Vagina (tissue), 2 donors: Measurements from ENCODE around the gene EXPH5. TPM values are rescaled to one million over a fixed set of nuclear protein-coding genes. Genes with fewer than 3 reads are reported as not detected.

ENCODE experiments used
- DNase-seq, 2 donors: peaks; one replicate each; pipeline ENCODE4 v3.0.0-alpha.2; 2017; ENCODE audit errors: extremely low spot score in 2 of 2
- H3K27ac ChIP-seq: fragments of 200-600 bp; sonication (generic); one replicate; pipeline ENCODE4 v1.5.1; 2019
- H3K27me3 ChIP-seq: fragments of 200-600 bp; sonication (generic); one replicate; pipeline ENCODE4 v1.5.1; 2019
- H3K36me3 ChIP-seq, 2 donors: fragments of 200-600 bp; sonication (generic); one replicate each; pipeline ENCODE4 v1.5.1; 2017 to 2019
- H3K4me1 ChIP-seq: fragments of 200-600 bp; sonication (generic); one replicate; pipeline ENCODE4 v1.5.1; 2019
- H3K4me3 ChIP-seq, 2 donors: fragments of 200-600 bp; sonication (generic); 1 replicate in 1 of 2; 2 replicates in 1 of 2; pipeline ENCODE4 v1.5.1; 2016 to 2019
- H3K9me3 ChIP-seq: fragments of 200-600 bp; sonication (generic); one replicate; pipeline ENCODE4 v1.5.1; 2019
- POLR2A ChIP-seq, 2 donors: fragments of 450-650 bp; IDR thresholded peaks; one replicate each; pipeline ENCODE4 v1.6.1; 2017; ENCODE audit warnings: antibody characterized with exemption in 2 of 2, mild to moderate bottlenecking in 2 of 2, moderate library complexity in 2 of 2
- POLR2AphosphoS5 ChIP-seq, 2 donors: sonication (generic); formaldehyde crosslinking; IDR thresholded peaks; one replicate each; pipeline ENCODE4 v1.9.0; 2017; ENCODE audit warnings: antibody characterized with exemption in 2 of 2, mild to moderate bottlenecking in 2 of 2, low read depth in 1 of 2; ENCODE audit not compliant: insufficient read depth in 1 of 2
- intact Hi-C: fragments of 100-400 bp; cut with DNase I; formaldehyde crosslinking; loops from one replicate; pipeline ENCODE4 v1.15.1; 2023
- total RNA-seq: library from RNA; depleted of rRNA; stranded (reverse); fragments of >200 nt; gene quantifications from one replicate; pipeline ENCODE4 v1.2.3, GENCODE V29; 2016
- TF ChIP-seq, protein P1 (sequence below), 3 experiments: fragments of 450-650 bp in 2 of 3; fragments of 200-600 bp in 1 of 3; sonication (generic) in 1 of 3; IDR thresholded peaks; one replicate each; pipeline ENCODE4 v1.5.1; 2017 to 2019; ENCODE audit warnings: antibody characterized with exemption in 3 of 3, mild to moderate bottlenecking in 2 of 3, moderate library complexity in 2 of 3

Gene EXPH5
- total RNA-seq, 1 donor from 2014 or later, result 16.7 TPM

DNA sequence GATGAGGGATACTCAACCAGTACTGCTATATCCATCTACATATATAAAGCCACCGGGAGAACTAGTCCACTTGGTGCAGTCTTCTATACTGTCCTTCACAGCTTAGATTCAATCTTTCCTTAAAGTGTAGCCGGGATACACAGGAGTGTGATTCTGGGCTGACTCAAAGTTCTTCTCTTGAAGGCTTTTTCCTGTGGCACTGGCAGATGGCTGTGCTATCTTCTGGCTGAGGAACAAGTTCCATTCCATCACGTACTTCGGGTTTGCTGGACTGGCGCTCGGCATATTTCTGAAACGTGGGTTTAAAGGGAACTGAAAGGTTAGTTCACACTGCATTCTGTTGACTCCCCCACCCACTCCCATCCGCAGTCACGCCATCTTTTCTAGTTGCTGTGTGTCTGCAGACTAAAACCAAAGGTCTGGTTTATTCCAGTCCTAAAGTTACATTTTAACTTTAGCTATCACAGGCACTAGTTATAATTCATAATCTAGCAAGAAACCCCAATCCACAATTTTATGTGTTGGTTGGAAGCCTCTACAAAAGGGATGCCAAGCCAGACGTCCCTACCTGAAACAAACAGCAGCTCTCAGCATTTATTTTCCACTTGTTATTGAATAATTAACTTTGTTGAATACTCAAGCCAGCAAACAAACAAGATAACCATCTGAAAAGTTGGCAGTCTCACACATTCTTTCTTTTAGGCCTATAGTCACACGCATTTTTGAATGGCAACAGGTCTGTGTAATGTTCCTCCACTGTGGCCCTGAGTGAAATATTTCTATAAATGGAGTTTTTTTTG lies 118.7 kb downstream of the EXPH5 start:
- no peak overlapping the region for H3K27ac ChIP-seq
- intact Hi-C loops, result no loop called here
- no peaks in the 10 kb centered on the region for H3K9me3 ChIP-seq
- DNase-seq, result no peak
- TF ChIP-seq POLR2A (IDR thresholded peaks at IDR 0.05) (no peak), POLR2AphosphoS5 (IDR thresholded peaks at IDR 0.05; ENCODE audit: insufficient read depth in 1 of 2, low read depth in 1 of 2) (no peak)
- TF ChIP-seq, protein P1, sequence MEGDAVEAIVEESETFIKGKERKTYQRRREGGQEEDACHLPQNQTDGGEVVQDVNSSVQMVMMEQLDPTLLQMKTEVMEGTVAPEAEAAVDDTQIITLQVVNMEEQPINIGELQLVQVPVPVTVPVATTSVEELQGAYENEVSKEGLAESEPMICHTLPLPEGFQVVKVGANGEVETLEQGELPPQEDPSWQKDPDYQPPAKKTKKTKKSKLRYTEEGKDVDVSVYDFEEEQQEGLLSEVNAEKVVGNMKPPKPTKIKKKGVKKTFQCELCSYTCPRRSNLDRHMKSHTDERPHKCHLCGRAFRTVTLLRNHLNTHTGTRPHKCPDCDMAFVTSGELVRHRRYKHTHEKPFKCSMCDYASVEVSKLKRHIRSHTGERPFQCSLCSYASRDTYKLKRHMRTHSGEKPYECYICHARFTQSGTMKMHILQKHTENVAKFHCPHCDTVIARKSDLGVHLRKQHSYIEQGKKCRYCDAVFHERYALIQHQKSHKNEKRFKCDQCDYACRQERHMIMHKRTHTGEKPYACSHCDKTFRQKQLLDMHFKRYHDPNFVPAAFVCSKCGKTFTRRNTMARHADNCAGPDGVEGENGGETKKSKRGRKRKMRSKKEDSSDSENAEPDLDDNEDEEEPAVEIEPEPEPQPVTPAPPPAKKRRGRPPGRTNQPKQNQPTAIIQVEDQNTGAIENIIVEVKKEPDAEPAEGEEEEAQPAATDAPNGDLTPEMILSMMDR (IDR thresholded peaks at IDR 0.05), result no peak
- no peaks in the 10 kb centered on the region for H3K27me3 ChIP-seq
- no peaks in the 10 kb centered on the region for H3K4me1 ChIP-seq
- peaks cover 0 to 46% of the 10 kb centered on the region in 2 donors for H3K36me3 ChIP-seq
- no peak overlapping the region for H3K4me3 ChIP-seq

DNA sequence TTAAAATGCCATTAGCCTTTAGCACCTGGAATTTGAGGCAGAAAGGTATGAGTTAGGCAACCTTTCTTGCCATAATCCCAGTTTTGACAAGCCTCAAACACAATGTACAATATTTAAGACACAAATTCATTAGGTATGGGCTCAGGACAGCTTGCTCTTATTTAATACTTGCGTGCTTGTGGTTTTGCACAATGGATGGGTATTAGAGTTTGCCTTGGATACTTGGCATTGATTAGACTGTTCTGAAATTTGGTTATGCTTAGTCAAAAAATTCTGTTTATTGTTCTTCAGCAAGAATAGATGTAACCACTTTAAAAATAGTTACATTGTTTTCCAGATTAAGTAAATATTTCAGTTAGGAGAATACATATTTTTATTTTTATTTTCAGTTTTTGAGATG lies 120.9 kb downstream of the EXPH5 start:
- H3K4me3 ChIP-seq, result no peak overlapping the region
- H3K27me3 ChIP-seq, result no peaks in the 10 kb centered on the region
- H3K9me3 ChIP-seq, result no peaks in the 10 kb centered on the region
- H3K4me1 ChIP-seq, result peaks cover 8% of the 10 kb centered on the region
- intact Hi-C loops, result no loop called here
- DNase-seq, result no peak
- peaks cover 0 to 35% of the 10 kb centered on the region in 2 donors for H3K36me3 ChIP-seq
- H3K27ac ChIP-seq, result no peak overlapping the region
- no peak for TF ChIP-seq POLR2A (IDR thresholded peaks at IDR 0.05)
- TF ChIP-seq, protein P1 (IDR thresholded peaks at IDR 0.05), result no peak
- TF ChIP-seq POLR2AphosphoS5 (IDR thresholded peaks at IDR 0.05; ENCODE audit: insufficient read depth in 1 of 2, low read depth in 1 of 2), result no peak

DNA sequence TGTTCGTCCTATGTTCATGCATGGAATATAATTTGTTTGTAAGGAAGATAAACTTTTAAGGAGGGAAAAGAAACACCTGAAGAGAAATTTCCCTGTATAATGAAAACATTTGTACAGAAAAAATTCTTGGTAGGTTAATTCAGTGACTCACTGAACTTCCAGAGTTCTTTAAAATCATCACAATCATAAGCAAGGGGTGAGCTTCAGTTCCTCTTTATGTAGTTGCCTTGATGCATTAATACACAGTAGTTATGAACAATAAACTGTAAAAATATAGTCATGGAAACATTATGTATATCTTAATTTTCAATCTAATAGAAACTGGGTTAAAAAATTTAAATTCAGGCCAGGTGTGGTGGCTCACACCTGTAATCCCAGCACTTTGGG lies 125.1 kb downstream of the EXPH5 start:
- intact Hi-C loops, result no loop called here
- H3K4me1 ChIP-seq, result peaks cover 15% of the 10 kb centered on the region
- H3K9me3 ChIP-seq, result no peaks in the 10 kb centered on the region
- H3K27me3 ChIP-seq, result no peaks in the 10 kb centered on the region
- TF ChIP-seq POLR2A (IDR thresholded peaks at IDR 0.05), result no peak
- TF ChIP-seq POLR2AphosphoS5 (IDR thresholded peaks at IDR 0.05; ENCODE audit: insufficient read depth in 1 of 2, low read depth in 1 of 2), result no peak
- TF ChIP-seq, protein P1 (IDR thresholded peaks at IDR 0.05), result no peak
- H3K27ac ChIP-seq, result no peak overlapping the region
- H3K36me3 ChIP-seq, result peaks cover 0 to 5% of the 10 kb centered on the region in 2 donors
- DNase-seq, result no peak
- H3K4me3 ChIP-seq, result no peak overlapping the region

DNA sequence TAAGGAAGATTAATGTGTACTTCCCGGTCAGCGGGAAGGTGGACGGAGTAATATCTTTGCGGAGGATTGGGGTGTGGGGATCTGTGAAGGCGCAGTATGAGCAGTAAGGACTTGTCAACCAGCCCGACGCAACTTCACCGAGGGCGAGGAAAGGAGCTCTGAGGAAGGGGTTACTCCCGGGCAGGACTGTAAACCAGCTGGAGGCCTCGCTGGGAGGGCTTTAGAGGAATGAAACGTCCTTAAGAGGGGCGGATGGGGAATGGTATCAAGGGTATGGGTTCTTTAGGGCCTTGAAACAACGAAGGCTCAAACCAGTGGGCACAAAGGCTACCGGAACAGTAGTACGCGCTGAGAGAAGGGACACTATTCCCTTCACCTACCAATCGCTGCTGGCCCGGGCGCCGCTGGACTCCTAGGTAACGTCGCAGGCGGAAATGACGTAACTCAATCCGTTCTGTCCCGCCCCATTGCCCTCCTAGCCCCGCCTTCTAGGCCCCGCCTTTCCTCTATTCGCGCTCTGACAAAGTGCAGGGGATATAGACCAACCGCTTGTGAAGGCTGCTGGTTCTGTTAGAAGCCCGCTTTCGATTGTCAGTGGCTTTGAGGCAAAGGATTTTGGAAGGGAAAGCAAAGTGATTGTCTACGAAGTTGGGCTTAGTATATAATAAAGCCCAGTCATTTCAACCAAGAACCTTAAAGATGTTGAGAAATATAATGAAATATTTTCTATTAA lies 126.3 kb downstream of the EXPH5 start, which contains the start of gene C11orf65:
C11orf65 (minus strand) TSS at position 439 of the 733 bp plus-strand sequence. CDS start 5,970 bp downstream, outside the sequence.
- TF ChIP-seq POLR2A (IDR thresholded peaks at IDR 0.05) (peak in 1 of 2 donors; percentile 98), POLR2AphosphoS5 (IDR thresholded peaks at IDR 0.05; ENCODE audit: insufficient read depth in 1 of 2, low read depth in 1 of 2) (peak; percentile 92 to 99)
- TF ChIP-seq, protein P1 (IDR thresholded peaks at IDR 0.05), result peak in 1 of 3 experiments; percentile 4
- Histone ChIP-seq H3K27ac (peak within 1 kb of the TSS; percentile 89), H3K4me3 (peak within 1 kb of the TSS; percentile 48 to 68), H3K4me1 (peaks cover 15% of the 10 kb centered on the region), H3K9me3 (no peaks in the 10 kb centered on the region), H3K36me3 (no peaks in the 10 kb centered on the region), H3K27me3 (no peaks in the 10 kb centered on the region)
- DNase-seq, result peak; percentile 98
- intact Hi-C loops, result no loop called here
